SK-N-MC (cell line): Measurements from ENCODE around the gene RSRC1.

Experiments used
- DNase-seq: peaks from one replicate; pipeline ENCODE4 v3.0.0-alpha.2; 2011; ENCODE audit warnings: low read depth, low spot score
- H3K27ac ChIP-seq: fragments of 200-600 bp; sonication (generic); 2 replicates; pipeline ENCODE4 v1.5.1; 2016; ENCODE audit warnings: mixed run types
- H3K36me3 ChIP-seq: fragments of 200-600 bp; sonication (generic); 2 replicates; pipeline ENCODE4 v1.6.1; 2017; ENCODE audit warnings: antibody characterized with exemption, low read length, mixed read lengths; ENCODE audit not compliant: insufficient read depth
- H3K4me3 ChIP-seq: fragments of 200-600 bp; sonication (generic); 2 replicates; pipeline ENCODE4 v1.5.1; 2016
- H3K9ac ChIP-seq: fragments of 200-600 bp; sonication (generic); 2 replicates; pipeline ENCODE4 v1.8.0; 2017; ENCODE audit warnings: mixed run types, mixed read lengths; ENCODE audit not compliant: insufficient read length
- H3K9me3 ChIP-seq: fragments of 200-600 bp; sonication (generic); 2 replicates; pipeline ENCODE4 v1.6.1; 2017; ENCODE audit warnings: low read depth, mild to moderate bottlenecking, antibody characterized with exemption, low read length, moderate library complexity, mixed read lengths
- EZH2 ChIP-seq: fragments of 200-600 bp; sonication (generic); IDR thresholded peaks from one replicate; pipeline ENCODE4 v1.6.1; 2017; ENCODE audit warnings: antibody characterized with exemption
- FOXP2 ChIP-seq: optimal IDR thresholded peaks from 2 replicates; pipeline ENCODE3; 2011; ENCODE audit warnings: mild to moderate bottlenecking, moderate library complexity; ENCODE audit not compliant: insufficient read depth; ENCODE audit errors: extremely low read length, control extremely low read depth
- POLR2AphosphoS5 ChIP-seq: IDR thresholded peaks from 2 replicates; pipeline ENCODE4 v1.6.1; 2012; ENCODE audit warnings: mild to moderate bottlenecking, low read depth, low read length, borderline replicate concordance

RSRC1 gene

DNA sequence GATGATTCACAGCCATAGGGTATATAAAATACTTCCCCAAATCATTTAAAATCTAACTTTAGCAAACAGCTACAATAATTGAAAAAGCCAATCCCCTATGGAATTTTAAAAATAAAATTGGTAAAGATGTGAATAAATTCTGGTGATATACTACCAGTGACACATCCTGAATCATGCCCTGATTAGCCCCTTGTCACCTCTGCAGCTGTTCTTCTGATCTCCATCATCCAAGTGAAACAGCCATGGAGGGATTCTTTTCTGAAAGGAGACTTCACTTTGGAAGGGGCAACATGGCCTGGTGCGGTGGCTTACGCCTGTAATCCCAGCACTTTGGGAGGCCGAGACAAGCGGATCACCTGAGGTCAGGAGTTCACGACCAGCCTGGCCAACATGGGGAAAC, 345.5 kb downstream of the RSRC1 start:
- DNase-seq, result no peak
- H3K36me3 ChIP-seq, result no peaks in the 10 kb centered on the region
- TF ChIP-seq FOXP2, result no peak
- TF ChIP-seq POLR2AphosphoS5, result no peak
- no peak for TF ChIP-seq EZH2
- no peak overlapping the region for H3K9ac ChIP-seq
- no peaks in the 10 kb centered on the region for H3K9me3 ChIP-seq
- H3K27ac ChIP-seq, result no peak overlapping the region
- no peak overlapping the region for H3K4me3 ChIP-seq

DNA sequence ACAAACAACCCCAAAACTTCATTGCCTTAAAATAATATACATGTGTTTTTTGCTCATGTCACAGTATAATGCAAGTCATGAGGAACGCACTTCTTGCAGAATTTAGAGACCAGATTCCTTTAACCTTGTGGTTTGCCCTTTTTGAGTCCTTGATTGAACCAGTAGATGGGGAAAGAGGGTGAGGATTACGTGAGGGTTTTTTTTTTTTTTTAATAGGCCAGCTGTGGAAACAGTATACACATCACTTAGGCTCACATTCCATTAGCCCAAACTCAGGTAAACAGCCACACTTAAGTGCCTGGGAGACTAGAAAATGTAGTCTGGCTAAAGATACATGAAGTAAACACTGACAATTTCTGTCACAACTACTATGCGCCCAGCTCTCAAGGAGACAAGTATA, 346.2 kb downstream of the RSRC1 start:
- TF ChIP-seq EZH2, result no peak
- no peak for TF ChIP-seq POLR2AphosphoS5
- TF ChIP-seq FOXP2, result no peak
- no peak overlapping the region for H3K27ac ChIP-seq
- DNase-seq, result no peak
- no peaks in the 10 kb centered on the region for H3K36me3 ChIP-seq
- no peak overlapping the region for H3K4me3 ChIP-seq
- H3K9ac ChIP-seq, result no peak overlapping the region
- no peaks in the 10 kb centered on the region for H3K9me3 ChIP-seq

DNA sequence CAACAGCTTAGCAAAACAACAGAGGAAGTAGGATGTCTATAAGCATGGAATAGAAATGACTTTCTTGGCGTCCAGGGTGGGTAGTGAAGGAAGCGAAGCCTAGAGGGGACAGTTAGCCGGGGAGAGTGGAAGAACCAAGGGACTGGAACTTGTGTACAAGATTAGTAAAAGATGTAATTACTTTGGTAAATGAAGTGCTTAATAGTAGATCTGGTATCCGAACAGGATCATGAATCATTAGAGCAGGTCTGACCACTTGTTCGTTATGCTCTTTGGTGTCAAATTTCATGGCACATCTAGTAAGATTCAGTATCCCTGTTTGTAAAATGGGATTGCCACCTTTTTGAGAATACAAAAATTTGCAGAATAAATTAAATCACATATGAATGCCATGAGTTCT, 348.6 kb downstream of the RSRC1 start:
- Histone ChIP-seq H3K9me3 (no peaks in the 10 kb centered on the region), H3K27ac (no peak overlapping the region), H3K4me3 (no peak overlapping the region), H3K9ac (no peak overlapping the region), H3K36me3 (no peaks in the 10 kb centered on the region)
- DNase-seq, result no peak
- TF ChIP-seq FOXP2 (no peak), POLR2AphosphoS5 (no peak), EZH2 (no peak)

DNA sequence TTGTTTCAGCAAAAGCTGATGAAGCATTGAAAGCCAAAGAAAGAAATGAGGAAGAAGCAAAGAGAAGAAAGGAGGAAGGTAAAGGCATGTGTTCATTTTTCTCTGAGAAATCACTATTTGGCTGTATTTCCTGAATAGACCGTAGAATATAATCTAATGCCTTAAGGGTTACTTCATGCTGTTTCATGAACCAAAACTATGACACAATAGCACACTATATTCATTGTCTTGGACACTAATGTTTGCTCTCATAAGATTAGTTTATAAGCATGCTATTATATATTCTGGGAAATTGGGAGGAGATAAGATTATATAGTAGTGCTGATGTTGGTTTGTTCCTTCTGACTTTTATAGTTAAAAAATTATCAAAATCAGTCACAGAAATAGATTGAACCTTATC, 351.0 kb downstream of the RSRC1 start:
- H3K9ac ChIP-seq, result no peak overlapping the region
- no peak for DNase-seq
- no peak overlapping the region for H3K27ac ChIP-seq
- peak overlapping the region; percentile 16; the same call in 1 of the 2 replicates for H3K4me3 ChIP-seq
- TF ChIP-seq POLR2AphosphoS5 (no peak), FOXP2 (no peak), EZH2 (no peak)
- no peaks in the 10 kb centered on the region for H3K36me3 ChIP-seq
- H3K9me3 ChIP-seq, result no peaks in the 10 kb centered on the region

DNA sequence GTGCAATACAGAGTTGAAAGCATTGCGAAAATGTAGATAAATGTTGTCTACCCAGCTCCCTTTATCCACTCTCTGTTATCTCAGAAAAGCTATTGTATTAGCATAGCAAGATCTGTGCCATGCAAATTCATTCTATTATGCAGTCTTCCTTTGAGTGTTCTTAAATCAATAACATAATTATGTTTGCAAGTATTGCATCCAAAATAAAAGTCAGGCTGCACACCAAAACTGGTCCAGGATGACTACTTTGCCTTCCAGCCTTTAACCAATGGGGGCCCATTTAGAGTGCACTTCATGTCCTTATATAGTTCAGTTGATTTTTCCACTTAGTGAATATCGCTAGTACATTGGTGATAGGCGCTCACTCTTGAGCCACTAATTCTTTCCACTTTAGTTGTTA, 353.7 kb downstream of the RSRC1 start:
- Histone ChIP-seq H3K9me3 (no peaks in the 10 kb centered on the region), H3K27ac (no peak overlapping the region), H3K36me3 (no peaks in the 10 kb centered on the region), H3K9ac (no peak overlapping the region), H3K4me3 (no peak overlapping the region)
- no peak for DNase-seq
- TF ChIP-seq POLR2AphosphoS5, result no peak
- TF ChIP-seq FOXP2, result no peak
- no peak for TF ChIP-seq EZH2

DNA sequence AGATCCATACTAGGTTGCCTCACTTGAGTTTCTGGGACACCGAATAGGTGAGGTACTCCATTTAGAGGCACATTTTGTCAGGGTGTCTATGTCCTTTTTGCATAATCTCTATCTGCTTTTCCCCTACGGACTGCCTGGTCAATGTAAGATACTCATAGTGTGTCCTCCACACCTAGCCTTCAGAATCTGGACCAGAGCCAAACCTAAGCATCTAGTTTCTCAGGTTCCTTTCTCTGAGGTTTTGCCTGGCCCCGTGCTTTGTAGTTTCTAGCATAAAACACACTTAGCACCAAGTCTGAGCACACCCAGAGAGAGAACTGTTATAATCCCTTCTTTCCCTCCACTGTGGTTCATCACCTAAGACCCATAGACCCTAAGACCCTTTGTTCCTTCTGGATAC, 355.2 kb downstream of the RSRC1 start:
- Histone ChIP-seq H3K27ac (no peak overlapping the region), H3K9ac (no peak overlapping the region), H3K4me3 (no peak overlapping the region), H3K9me3 (no peaks in the 10 kb centered on the region), H3K36me3 (no peaks in the 10 kb centered on the region)
- TF ChIP-seq EZH2 (no peak), FOXP2 (no peak), POLR2AphosphoS5 (no peak)
- DNase-seq, result no peak

DNA sequence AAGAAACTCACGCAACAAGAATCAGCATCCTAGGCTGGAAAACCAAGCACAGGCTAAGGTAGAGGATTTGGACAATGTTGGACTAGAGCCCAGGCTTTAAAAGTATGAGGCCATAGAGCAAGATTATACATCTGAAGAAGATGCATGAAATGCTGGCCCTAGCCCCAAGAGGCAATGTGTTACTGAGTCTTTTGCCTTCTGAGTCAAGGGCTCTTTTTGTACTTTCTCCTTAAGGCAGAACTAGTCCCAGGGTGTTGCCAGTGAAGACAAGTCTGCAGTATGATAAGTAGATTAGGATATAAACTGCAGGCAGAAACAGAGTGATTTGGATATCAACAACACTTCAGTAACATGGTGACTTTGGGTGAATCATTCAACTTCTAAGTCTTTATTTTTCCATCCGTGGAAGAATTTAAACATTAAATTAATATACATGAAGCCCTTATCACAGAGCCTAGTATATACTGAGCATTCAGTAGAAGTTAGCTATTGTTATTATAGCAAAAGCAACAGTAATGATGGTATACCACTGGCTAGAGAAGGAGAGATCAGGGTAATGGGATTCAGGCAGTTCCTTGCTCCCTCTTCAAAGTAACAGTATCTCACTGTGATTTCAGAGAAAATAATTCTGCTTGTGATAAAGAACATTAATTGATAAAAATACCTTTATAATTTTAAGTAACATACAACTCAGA, 361.2 kb downstream of the RSRC1 start:
- Histone ChIP-seq H3K36me3 (no peaks in the 10 kb centered on the region), H3K4me3 (no peak overlapping the region), H3K9me3 (no peaks in the 10 kb centered on the region), H3K9ac (no peak overlapping the region), H3K27ac (no peak overlapping the region)
- DNase-seq, result no peak
- TF ChIP-seq FOXP2, result no peak

DNA sequence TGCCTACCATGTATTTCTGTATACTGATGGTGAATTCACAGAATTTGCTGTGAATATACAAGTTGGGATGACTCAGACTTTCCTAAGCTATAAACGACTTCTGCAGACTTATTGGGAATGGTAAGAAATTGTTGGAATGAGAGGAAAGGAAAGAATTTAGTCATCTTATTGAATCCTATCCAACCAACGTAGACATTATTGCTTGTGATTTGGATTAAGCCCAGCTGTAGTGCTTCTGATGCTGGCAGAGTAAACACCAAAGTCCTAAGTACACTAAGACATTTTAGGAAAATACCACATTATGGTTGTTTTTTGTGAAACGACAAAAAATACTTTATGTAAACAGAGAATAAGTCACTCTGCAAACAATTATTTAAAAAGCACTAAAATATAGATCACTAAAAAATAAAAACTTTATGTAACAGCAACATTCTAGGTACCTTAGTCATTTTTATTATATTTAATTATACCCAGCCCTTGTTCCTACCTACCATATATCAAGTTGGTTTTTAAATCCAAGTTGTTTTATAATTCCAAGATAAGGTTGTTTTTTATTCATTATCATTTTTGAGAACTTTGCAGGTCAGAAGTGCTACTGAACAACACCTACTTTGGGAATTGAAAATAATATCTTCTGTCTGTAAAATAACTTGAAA, 361.9 kb downstream of the RSRC1 start:
- no peak for DNase-seq
- H3K9ac ChIP-seq, result no peak overlapping the region
- no peaks in the 10 kb centered on the region for H3K9me3 ChIP-seq
- H3K36me3 ChIP-seq, result no peaks in the 10 kb centered on the region
- no peak for TF ChIP-seq EZH2
- no peak overlapping the region for H3K27ac ChIP-seq
- no peak overlapping the region for H3K4me3 ChIP-seq

DNA sequence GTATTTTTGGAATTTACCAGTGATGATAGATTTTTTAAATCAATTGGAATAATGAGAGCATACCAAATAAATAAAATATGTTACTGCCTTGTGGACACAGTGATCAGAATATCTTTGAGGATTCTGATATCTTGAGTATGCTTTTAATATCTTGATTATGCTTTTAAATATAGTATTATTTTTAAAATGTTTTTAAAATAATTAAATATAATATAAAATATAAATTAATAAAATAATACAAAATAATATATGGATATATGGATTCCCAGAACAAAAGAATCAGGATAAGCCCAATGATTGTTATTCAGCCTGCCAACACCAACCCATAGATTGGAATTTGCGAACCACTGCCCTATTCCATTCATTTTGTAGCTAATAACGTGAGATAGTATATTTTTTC, 369.2 kb downstream of the RSRC1 start:
- Histone ChIP-seq H3K36me3 (no peaks in the 10 kb centered on the region), H3K27ac (no peak overlapping the region), H3K9me3 (no peaks in the 10 kb centered on the region), H3K4me3 (no peak overlapping the region), H3K9ac (no peak overlapping the region)
- no peak for DNase-seq
- no peak for TF ChIP-seq FOXP2
- no peak for TF ChIP-seq EZH2
- no peak for TF ChIP-seq POLR2AphosphoS5
